Activated T-cell treated with anti-CD3 and anti-CD28 coated beads, Interleukin-2, amount 50 U/mL, for 1 hour (primary cell): ENCODE measurements around the gene SLC25A46.
"Not testable (repeated sequence)": the region's sequence is repeated elsewhere in the genome, so short reads cannot be mapped to it uniquely, and the experiment has no call there.

Experiments used
- DNase-seq: peaks from one replicate; pipeline ENCODE4 v3.0.0-alpha.2; 2020

SLC25A46 gene

GRCh38 chr5:110738812-110739651, at the start of gene SLC25A46:
TSS of gene SLC25A46 (plus strand) at chr5:110739007. CDS start at chr5:110739120, 113 bp downstream.
- peak; percentile 84 for DNase-seq

- DNase-seq = not testable (repeated sequence)
Observed at GRCh38 chr5:110690587-110690986, 48.2 kb upstream of the SLC25A46 start.

GRCh38 chr5:110692669-110693068, 46.1 kb upstream of the SLC25A46 start:
- DNase-seq = not testable (repeated sequence)

- no peak for DNase-seq
Observed at GRCh38 chr5:110702300-110702699, 36.5 kb upstream of the SLC25A46 start.

- DNase-seq = no peak
Observed at GRCh38 chr5:110702704-110703103, 36.1 kb upstream of the SLC25A46 start.

GRCh38 chr5:110703481-110703880, 35.3 kb upstream of the SLC25A46 start:
- DNase-seq = no peak

- no peak for DNase-seq
Observed at GRCh38 chr5:110705349-110705748, 33.5 kb upstream of the SLC25A46 start.

GRCh38 chr5:110707260-110707844, 31.5 kb upstream of the SLC25A46 start:
- no peak for DNase-seq

- no peak for DNase-seq
Observed at GRCh38 chr5:110716247-110717245, 22.3 kb upstream of the SLC25A46 start.

- DNase-seq = no peak
Observed at GRCh38 chr5:110718311-110718710, 20.5 kb upstream of the SLC25A46 start.

GRCh38 chr5:110726249-110727024, 12.4 kb upstream of the SLC25A46 start, which contains the start of gene TMEM232:
TSS of gene TMEM232 (minus strand) at chr5:110726671. CDS start at chr5:110667352, 59,319 bp downstream.
- DNase-seq = peak; percentile 63

GRCh38 chr5:110727025-110727314, 11.8 kb upstream of the SLC25A46 start:
- DNase-seq = no peak

- DNase-seq = not testable (repeated sequence)
Observed at GRCh38 chr5:110731499-110731898, 7.3 kb upstream of the SLC25A46 start.

- no peak for DNase-seq
Observed at GRCh38 chr5:110734101-110734500, 4.7 kb upstream of the SLC25A46 start.

GRCh38 chr5:110735556-110735955, 3.3 kb upstream of the SLC25A46 start:
- DNase-seq = no peak

- no peak for DNase-seq
Observed at GRCh38 chr5:110736753-110737152, 2.1 kb upstream of the SLC25A46 start.

GRCh38 chr5:110738503-110738811, 350 bp upstream of the SLC25A46 start:
- DNase-seq = no peak

GRCh38 chr5:110751902-110752762, 13.3 kb downstream of the SLC25A46 start:
- no peak for DNase-seq

- no peak for DNase-seq
Observed at GRCh38 chr5:110752953-110753352, 14.1 kb downstream of the SLC25A46 start.

GRCh38 chr5:110753600-110753999, 14.8 kb downstream of the SLC25A46 start:
- no peak for DNase-seq

GRCh38 chr5:110754181-110754580, 15.4 kb downstream of the SLC25A46 start:
- DNase-seq = no peak
